HG03442 (cell line): ENCODE data around the gene HSPBAP1.
A peak's percentile ranks its signal among the peaks of the same experiment; 100 is the strongest.
"Not testable (repeated sequence)": the region's sequence is repeated elsewhere in the genome, so short reads cannot be mapped to it uniquely, and the experiment has no call there.

ENCODE experiments used
- ATAC-seq: cut with Tn5 transposase; IDR thresholded peaks from one replicate; pipeline ENCODE4 v1.9.1; 2021; ENCODE audit warnings: mild to moderate bottlenecking, moderate library complexity; ENCODE audit not compliant: unreplicated experiment

HSPBAP1 gene

DNA sequence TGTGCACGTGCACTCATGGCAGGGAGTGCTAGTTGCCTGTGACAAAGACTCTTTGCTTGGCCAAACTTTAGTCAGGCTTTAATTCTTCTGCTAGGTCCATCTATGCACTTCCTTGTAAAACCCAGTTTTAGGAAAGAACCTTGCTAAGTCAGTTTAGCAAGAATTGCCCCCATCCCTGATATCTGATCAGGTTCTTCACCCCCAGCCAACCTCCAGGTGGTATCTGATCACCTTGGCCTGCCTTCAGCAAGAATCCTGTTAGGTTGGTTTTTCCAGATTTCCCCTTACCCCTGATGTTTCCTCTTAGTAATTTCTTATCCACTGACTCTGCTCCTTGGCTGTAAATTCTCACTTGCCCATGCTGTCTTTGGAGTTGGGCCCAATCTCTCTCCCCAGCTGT lies 8.4 kb downstream of the HSPBAP1 start:
- ATAC-seq, result no peak

DNA sequence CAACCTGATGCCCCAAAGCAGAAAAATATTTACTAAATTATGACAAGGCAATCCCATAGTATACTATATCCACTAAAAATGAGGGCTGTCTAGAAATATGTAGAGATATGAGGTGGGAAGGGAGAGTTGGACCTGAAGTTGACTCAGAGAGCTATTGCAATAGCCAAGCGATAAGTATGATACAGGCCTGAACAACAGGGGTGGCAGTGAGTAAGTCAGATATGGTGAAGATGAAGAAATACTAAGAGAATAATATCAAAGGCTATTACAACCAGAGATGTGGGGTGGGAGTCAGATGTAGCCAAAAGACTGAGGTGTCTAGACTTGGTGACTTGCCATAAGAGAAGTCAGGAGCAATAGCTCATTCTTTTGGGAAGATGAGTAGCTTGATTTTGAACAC lies 9.2 kb downstream of the HSPBAP1 start:
- ATAC-seq, result no peak

- ATAC-seq, result no peak
Observed at GRCh38 chr3:122782804-122783203, 10.8 kb downstream of the HSPBAP1 start.

DNA sequence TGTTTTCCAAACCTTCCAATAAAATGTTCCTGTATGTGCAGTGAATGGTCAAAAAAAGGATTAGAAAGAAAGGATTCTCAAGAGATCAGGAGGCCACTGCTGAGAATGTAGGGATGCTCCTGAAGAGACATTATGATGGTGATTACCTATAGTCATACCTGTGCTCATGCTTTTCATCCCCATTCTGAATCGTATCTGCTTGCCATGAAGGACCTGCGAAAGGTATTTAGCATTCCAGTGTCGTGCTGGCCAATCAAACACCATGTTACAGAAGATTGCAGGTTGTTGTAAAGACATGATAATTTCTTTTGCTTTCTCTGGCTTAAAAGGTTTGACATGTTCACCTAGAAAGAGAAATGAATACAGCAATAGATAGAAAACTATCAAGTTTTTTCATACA lies 16.1 kb downstream of the HSPBAP1 start:
- no peak for ATAC-seq

- ATAC-seq, result no peak
Observed at GRCh38 chr3:122776675-122777468, 16.8 kb downstream of the HSPBAP1 start.

- no peak for ATAC-seq
Observed at GRCh38 chr3:122774564-122774963, 19.1 kb downstream of the HSPBAP1 start.

DNA sequence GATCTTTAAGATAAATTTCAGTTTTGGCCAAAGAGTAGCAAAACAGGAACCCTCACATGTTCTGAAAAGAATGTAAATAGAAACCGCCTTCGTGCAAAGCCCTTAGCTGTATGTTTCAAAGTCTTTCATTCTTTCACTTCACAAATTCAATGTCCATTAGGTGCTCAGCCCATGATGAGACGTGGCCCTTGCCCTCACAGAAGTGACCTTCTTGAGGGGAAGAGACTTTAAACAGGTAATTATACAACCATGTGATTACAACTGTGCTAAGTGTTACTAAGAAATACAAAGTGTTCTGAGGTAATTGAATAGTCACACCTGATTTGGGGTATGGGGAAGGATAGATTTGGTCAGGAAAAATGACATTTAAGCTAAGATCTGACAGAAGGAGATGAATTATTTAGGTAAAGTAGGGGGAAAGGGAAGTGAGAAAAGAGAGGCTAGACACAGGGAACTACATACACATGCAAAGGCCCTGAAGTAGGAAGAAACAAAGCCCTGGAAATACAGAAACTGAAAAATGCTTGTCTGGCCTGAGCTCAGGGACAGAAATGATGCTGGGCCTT lies 19.6 kb downstream of the HSPBAP1 start:
- ATAC-seq, result peak; percentile 61

DNA sequence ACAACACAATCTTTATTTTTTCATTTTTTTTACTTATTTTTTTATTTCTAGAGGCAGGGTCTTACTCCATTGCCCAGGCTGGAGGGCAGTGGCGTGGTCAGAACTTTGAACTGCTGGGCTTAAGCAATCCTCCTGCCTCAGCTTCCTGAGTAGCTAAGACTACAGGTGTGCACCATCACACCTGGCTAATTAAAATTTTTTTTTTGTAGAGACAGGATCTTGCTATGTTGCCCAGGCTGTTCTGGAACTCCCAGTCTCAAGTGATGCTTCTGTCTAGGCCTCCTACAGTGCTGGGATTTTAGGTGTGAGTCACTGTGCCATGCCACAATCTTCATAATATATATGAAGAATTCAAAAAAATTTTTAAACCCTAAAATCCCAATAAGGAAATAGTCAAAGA lies 20.8 kb downstream of the HSPBAP1 start:
- ATAC-seq, result no peak

- ATAC-seq, result no peak
Observed at GRCh38 chr3:122770521-122771202, 23.0 kb downstream of the HSPBAP1 start.

GRCh38 chr3:122767540-122768372 lies 25.9 kb downstream of the HSPBAP1 start:
- no peak for ATAC-seq

DNA sequence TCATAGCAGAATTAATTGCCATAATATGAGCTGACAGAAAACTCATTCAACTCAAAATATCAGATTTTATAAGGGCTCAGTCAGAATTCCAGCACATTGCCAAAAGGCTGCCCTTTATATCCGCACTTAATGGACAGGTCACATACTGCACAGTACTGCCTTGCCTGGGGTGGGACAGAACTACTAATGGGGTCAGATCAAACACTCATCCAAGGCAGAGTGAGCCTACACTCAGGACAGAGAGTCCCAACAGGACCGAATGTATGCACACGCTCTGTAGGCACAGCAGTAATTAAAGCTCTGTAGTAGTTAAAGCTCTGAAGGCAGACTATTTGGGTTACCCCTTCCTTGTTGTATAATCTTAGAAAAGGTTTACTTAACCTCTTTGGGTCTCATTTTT lies 27.2 kb downstream of the HSPBAP1 start:
- no peak for ATAC-seq

- no peak for ATAC-seq
Observed at GRCh38 chr3:122760453-122761271, 33.0 kb downstream of the HSPBAP1 start.

DNA sequence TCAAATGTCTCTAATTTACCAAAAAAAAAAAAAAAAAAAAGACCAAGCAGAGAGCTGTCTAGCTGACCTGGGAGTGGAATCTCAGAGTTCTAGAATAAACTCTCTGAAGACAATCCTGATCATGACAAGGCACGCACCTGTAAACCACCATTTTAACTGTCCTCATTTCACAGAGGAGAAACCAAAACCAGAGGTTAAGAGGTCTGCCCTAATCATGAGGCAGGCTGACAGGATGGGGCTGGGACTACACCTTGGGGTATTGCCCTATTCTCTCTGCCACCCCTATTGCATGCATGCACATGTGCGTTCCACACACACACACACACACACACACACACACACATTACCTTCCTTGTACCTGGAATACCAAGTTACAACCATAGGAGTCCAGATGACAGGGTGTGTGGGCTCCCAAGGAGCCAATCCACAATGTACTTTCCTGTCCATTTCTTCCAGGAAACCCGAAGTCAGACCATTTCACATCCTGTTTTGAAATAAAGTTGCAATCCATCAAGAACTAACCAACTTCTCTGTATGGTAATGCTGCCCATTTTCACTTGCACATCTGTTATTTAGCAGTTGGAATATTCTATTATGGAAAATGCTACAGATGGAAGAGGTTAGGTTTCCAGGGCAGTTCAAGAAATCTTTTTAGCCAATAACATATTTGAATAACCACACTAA lies 34.6 kb downstream of the HSPBAP1 start:
- ATAC-seq, result no peak

DNA sequence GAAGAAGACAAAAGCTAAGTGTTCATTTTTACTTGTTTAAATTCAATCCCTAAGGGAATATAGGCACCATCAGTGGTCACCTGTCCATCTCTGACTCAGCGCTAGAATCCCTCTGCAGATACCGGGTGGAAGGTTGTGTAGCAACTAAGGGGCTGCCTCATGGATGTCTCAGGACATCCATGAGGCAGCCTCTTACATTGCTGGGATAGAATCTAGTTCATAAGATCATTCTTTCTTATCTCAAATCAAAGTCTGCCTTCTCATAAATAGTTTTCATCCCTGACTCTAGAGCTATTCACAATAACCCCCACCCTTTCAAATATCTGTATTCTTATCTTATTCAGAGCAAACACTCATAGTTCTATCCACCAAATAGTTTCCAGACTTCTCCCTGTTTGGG lies 38.1 kb downstream of the HSPBAP1 start:
- ATAC-seq, result no peak

DNA sequence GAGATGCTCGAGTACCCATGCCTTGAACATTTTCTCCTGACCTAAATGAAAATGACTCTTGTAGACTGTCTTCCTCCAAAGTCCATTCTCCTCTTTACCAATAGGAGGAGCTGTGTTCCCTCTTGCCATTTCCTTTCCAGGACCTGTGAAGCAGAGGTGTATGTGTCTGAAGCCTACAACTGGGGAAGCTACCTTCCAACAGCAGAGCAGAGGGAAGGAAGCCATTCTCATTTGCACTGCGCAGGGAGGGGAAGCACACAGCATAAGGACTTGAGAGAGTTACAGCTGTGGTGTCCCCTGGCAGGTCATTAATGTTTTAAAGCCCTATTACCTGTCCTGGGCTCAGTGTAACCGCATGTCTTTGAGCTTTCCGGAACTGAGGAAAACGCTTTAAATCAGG lies 38.7 kb downstream of the HSPBAP1 start:
- no peak for ATAC-seq

- no peak for ATAC-seq
Observed at GRCh38 chr3:122748347-122748746, 45.3 kb downstream of the HSPBAP1 start.

GRCh38 chr3:122747295-122747694 lies 46.3 kb downstream of the HSPBAP1 start:
- not testable (repeated sequence) for ATAC-seq

DNA sequence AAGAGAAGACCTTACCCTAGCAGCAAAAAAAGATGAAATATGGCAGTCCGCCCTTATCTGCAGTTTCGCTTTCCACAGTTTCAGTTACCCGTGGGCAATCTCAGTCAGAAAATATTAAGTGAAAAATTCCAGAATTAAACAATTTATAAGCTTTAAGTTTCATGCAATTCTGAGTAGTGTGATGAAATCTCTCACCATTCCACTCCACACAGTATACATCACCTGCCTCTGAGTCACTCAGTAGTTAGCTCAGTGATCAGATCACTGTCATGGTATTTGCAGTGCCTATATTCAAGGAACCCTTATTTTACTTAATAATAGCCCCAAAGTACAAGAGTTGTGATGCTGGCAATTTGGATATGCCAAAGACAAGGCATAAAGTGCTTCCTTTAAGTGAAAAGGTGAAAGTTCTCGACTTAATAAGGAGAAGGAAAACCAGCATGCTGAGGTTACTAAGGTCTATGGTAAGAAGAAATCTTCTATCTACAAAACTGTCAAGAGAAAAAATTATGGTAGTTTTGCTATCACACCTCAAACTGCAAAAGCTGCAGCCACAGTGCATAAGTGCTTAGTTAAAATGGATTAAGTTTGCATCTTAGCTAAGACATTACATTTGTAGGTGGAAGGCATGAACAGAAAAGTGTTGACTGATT lies 48.1 kb downstream of the HSPBAP1 start:
- ATAC-seq, result no peak

DNA sequence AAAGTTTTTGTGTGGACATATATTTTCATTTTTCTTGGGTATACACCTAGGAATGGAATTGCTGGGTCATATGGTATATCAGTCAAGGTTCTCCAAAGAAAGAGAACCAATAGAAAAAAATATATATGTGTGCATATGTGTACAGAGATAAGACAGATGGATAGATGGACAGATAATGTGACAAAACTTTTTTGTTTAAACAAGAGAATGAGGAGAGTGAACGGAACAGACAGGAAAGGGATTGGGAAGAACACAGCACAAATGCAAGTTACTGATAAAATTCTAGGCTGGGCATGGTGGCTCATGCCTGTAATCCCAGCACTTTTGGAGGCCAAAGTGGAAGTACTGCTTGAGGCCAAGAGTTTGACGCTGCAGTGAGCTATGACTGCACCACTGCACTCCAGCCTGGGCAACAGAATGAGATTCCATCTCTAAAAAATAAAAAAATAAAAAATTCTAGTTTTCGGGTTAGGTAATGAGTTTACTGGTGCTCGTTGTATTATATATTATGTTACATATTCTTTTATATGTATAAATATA lies 50.0 kb downstream of the HSPBAP1 start:
- no peak for ATAC-seq
